ENCODE measurements around the gene RAD50.
A peak's percentile ranks its signal among the peaks of the same experiment; 100 is the strongest.
"Not testable (repeated sequence)": the region's sequence is repeated elsewhere in the genome, so short reads cannot be mapped to it uniquely, and the experiment has no call there.

Gene RAD50

GRCh38 chr5:132556763-132557477 lies at the start of gene RAD50:
Gene RAD50 (plus strand): TSS chr5:132556977. CDS start chr5:132557325, 348 bp downstream.
- DNase-seq (ENCODE audit: low read depth in 2 of 2) = peak; percentile 87 to 92

GRCh38 chr5:132510076-132510475 lies 46.7 kb upstream of the RAD50 start:
- DNase-seq (ENCODE audit: low read depth in 2 of 2) = no peak

- not testable (repeated sequence) for DNase-seq (ENCODE audit: low read depth in 2 of 2)
Measured at GRCh38 chr5:132513618-132514336, 43.0 kb upstream of the RAD50 start.

- not testable (repeated sequence) for DNase-seq (ENCODE audit: low read depth in 2 of 2)
Measured at GRCh38 chr5:132522067-132522466, 34.7 kb upstream of the RAD50 start.

GRCh38 chr5:132524877-132525276 lies 31.9 kb upstream of the RAD50 start:
- DNase-seq (ENCODE audit: low read depth in 2 of 2) = not testable (repeated sequence)

- no peak for DNase-seq (ENCODE audit: low read depth in 2 of 2)
Measured at GRCh38 chr5:132525299-132525724, 31.5 kb upstream of the RAD50 start.

GRCh38 chr5:132526290-132526973 lies 30.3 kb upstream of the RAD50 start:
- no peak for DNase-seq (ENCODE audit: low read depth in 2 of 2)

GRCh38 chr5:132526974-132527564 lies 29.7 kb upstream of the RAD50 start:
- DNase-seq (ENCODE audit: low read depth in 2 of 2) = no peak

- no peak for DNase-seq (ENCODE audit: low read depth in 2 of 2)
Measured at GRCh38 chr5:132528021-132528420, 28.8 kb upstream of the RAD50 start.

- DNase-seq (ENCODE audit: low read depth in 2 of 2) = no peak
Measured at GRCh38 chr5:132528866-132529634, 27.7 kb upstream of the RAD50 start.

- no peak for DNase-seq (ENCODE audit: low read depth in 2 of 2)
Measured at GRCh38 chr5:132530946-132531345, 25.8 kb upstream of the RAD50 start.

- DNase-seq (ENCODE audit: low read depth in 2 of 2) = no peak
Measured at GRCh38 chr5:132539716-132540115, 17.1 kb upstream of the RAD50 start.

- no peak for DNase-seq (ENCODE audit: low read depth in 2 of 2)
Measured at GRCh38 chr5:132540149-132540548, 16.6 kb upstream of the RAD50 start.

- no peak for DNase-seq (ENCODE audit: low read depth in 2 of 2)
Measured at GRCh38 chr5:132540764-132541163, 16.0 kb upstream of the RAD50 start.

- DNase-seq (ENCODE audit: low read depth in 2 of 2) = no peak
Measured at GRCh38 chr5:132543472-132544201, 13.1 kb upstream of the RAD50 start, which contains the start of gene IL5. Gene IL5 (minus strand): TSS chr5:132543522. CDS start chr5:132543478, 44 bp downstream.

GRCh38 chr5:132546108-132546507 lies 10.7 kb upstream of the RAD50 start:
- DNase-seq (ENCODE audit: low read depth in 2 of 2) = peak in 1 of 2 experiments; percentile 58

- no peak for DNase-seq (ENCODE audit: low read depth in 2 of 2)
Measured at GRCh38 chr5:132547269-132547668, 9.5 kb upstream of the RAD50 start.

GRCh38 chr5:132548834-132549233 lies 7.9 kb upstream of the RAD50 start:
- not testable (repeated sequence) for DNase-seq (ENCODE audit: low read depth in 2 of 2)

GRCh38 chr5:132549576-132549975 lies 7.2 kb upstream of the RAD50 start:
- no peak for DNase-seq (ENCODE audit: low read depth in 2 of 2)

GRCh38 chr5:132556153-132556762 lies 519 bp upstream of the RAD50 start:
- DNase-seq (ENCODE audit: low read depth in 2 of 2) = no peak
